H7 (cell line): Measurements from ENCODE around the gene MIA3. TPM values are rescaled to one million over a fixed set of nuclear protein-coding genes. Genes with fewer than 3 reads are reported as not detected.

Experiments used
- DNase-seq: peaks from one replicate; pipeline ENCODE4 v3.0.0; 2012
- H3K27me3 ChIP-seq: 2 replicates; pipeline ENCODE4 v1.6.0; 2011; ENCODE audit warnings: mild to moderate bottlenecking, low read length; ENCODE audit not compliant: control insufficient read depth, insufficient read depth
- H3K36me3 ChIP-seq: replicated peaks from 2 replicates; pipeline ENCODE4 v1.5.1; 2011; ENCODE audit warnings: low read length; ENCODE audit not compliant: control insufficient read depth, insufficient read depth
- H3K4me3 ChIP-seq: 2 replicates; pipeline ENCODE4 v1.5.1; 2011; ENCODE audit warnings: low read depth, mild to moderate bottlenecking, control low read depth, low read length, moderate library complexity; ENCODE audit not compliant: insufficient read depth
- total RNA-seq: library from RNA; depleted of rRNA; stranded (reverse); fragments of >200 nt; shearing (Covaris generic); gene quantifications from 2 replicates; pipeline ENCODE4 v1.2.3, GENCODE V29; 2014; rRNA removed

MIA3 gene, protein sequence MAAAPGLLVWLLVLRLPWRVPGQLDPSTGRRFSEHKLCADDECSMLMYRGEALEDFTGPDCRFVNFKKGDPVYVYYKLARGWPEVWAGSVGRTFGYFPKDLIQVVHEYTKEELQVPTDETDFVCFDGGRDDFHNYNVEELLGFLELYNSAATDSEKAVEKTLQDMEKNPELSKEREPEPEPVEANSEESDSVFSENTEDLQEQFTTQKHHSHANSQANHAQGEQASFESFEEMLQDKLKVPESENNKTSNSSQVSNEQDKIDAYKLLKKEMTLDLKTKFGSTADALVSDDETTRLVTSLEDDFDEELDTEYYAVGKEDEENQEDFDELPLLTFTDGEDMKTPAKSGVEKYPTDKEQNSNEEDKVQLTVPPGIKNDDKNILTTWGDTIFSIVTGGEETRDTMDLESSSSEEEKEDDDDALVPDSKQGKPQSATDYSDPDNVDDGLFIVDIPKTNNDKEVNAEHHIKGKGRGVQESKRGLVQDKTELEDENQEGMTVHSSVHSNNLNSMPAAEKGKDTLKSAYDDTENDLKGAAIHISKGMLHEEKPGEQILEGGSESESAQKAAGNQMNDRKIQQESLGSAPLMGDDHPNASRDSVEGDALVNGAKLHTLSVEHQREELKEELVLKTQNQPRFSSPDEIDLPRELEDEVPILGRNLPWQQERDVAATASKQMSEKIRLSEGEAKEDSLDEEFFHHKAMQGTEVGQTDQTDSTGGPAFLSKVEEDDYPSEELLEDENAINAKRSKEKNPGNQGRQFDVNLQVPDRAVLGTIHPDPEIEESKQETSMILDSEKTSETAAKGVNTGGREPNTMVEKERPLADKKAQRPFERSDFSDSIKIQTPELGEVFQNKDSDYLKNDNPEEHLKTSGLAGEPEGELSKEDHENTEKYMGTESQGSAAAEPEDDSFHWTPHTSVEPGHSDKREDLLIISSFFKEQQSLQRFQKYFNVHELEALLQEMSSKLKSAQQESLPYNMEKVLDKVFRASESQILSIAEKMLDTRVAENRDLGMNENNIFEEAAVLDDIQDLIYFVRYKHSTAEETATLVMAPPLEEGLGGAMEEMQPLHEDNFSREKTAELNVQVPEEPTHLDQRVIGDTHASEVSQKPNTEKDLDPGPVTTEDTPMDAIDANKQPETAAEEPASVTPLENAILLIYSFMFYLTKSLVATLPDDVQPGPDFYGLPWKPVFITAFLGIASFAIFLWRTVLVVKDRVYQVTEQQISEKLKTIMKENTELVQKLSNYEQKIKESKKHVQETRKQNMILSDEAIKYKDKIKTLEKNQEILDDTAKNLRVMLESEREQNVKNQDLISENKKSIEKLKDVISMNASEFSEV (N-terminal part only)
- 52.5 and 75.7 TPM in 2 replicates for total RNA-seq

DNA sequence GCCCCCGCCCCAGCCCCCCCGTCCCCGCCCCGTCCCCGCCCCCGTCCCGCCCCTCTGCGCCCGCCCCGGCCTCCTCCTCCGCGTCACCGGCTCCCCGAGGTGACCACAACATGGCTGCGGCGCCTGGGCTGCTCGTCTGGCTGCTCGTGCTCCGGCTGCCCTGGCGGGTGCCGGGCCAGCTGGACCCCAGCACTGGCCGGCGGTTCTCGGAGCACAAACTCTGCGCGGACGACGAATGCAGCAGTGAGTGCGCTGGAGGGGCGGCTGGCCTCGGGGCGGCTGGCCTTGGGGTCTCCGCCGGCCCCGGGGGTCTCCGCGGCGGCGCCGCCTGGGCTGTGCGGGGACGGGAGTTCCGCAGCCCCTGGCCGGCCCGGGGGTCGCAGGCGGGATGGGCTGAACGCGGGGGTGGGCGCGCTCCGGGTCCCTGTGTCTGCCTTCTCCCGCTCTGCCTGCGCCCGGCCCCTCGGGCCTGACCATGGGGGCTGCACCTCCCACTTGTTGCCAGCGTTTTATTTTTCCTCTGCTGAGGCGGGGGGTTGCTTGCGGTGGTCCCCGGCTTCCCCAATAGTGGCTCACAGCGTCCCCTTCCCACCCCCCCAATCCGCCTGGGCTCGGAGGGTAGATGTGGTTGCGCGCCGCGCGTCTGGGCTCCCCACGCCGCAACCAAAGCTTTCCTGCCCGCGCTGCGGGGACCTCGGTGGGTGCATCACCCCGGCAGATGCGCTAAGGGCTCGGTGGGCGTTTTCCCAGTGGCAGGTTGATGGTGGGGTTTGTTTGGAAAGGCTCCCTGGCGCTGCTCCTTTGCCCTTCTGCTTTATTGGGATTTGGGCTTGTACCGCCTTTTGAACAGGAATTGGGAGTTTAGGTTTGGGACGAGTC is at the start of gene MIA3:
MIA3 (plus strand) TSS at position 97 of the 879 bp plus-strand sequence; CDS start at position 111, 14 bp downstream.
- peak within 1 kb of the TSS; percentile 78 for H3K4me3 ChIP-seq
- peaks cover 12% of the 10 kb centered on the region; the same call in 1 of the 2 replicates for H3K27me3 ChIP-seq
- peak; percentile 95 for DNase-seq
- peaks cover 3% of the 10 kb centered on the region for H3K36me3 ChIP-seq

DNA sequence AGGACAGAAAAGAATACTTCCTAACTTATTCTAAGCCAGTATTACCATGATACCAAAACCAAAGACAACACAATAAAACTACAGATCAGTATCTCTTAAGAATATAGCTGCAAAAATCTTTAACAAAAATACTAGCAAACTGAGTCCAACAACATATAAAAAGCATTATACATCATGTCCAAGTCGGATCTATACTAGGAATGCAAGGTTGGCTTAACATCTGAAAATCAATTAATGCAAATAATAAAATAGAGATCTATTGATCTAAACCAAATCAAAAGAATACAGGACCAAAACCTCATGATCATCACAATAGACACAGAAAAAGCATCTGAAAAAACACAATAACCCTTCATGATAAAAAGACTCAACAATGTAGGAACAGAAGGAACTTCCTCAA is 47.1 kb upstream of the MIA3 start:
- H3K27me3 ChIP-seq = no peaks in the 10 kb centered on the region
- H3K4me3 ChIP-seq = no peak overlapping the region
- no peak for DNase-seq
- peaks cover 5% of the 10 kb centered on the region for H3K36me3 ChIP-seq

DNA sequence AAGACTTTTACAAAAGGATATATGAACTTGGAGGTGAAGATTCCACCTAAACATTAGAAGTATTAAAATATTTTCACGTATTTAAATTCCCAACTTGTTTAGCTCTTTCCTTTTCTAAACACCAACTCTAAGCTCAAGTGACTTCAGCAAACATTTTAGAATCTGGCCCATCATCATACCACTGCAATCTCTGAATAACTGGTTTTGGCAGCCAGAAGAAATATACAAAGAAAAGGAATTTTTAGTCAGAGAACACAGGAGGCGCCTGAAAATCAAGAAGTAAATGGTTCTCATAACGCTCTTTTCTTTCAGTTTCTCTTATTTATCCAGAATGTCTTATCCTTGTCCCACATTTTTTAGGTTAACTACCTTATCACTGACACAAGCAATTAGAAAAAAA is 38.6 kb upstream of the MIA3 start:
- H3K36me3 ChIP-seq = peaks cover 1% of the 10 kb centered on the region; the same call in 1 of the 2 replicates
- DNase-seq = no peak

DNA sequence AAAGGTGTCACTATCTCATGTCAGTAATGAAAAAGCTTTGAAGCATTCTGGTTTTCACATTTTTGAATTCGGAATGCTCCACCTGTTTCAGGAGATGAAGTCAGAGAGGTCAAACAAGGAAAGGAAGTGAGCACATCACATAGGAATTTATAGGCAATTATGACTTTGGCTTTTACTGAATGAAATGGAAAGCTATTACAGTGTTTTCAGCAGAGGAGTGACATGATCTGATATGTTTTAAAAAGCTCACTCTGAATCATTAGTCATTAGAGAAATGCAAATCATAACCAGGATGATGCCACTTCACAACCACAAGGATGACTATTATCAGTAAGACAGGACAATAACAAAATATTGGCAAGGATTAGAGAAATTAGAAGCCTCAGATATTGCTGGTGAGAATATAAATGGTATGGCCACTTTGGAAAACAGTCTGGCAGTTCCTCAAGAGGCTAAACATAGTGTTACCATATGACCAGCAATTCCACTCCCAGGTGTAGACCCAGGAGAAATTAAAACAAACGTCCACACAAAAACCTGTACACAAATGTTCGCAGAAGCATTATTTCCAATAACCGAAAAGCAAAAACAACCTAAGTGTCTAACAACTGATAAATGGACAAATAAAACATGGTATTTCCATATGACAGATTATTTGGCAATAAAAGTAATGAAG is 35.7 kb upstream of the MIA3 start:
- Histone ChIP-seq H3K27me3 (no peaks in the 10 kb centered on the region), H3K36me3 (peaks cover 6% of the 10 kb centered on the region), H3K4me3 (no peak overlapping the region)
- DNase-seq = no peak

More for the DNA sequence above, 38.6 kb upstream of the MIA3 start:
- H3K4me3 ChIP-seq = no peak overlapping the region
- no peaks in the 10 kb centered on the region for H3K27me3 ChIP-seq

DNA sequence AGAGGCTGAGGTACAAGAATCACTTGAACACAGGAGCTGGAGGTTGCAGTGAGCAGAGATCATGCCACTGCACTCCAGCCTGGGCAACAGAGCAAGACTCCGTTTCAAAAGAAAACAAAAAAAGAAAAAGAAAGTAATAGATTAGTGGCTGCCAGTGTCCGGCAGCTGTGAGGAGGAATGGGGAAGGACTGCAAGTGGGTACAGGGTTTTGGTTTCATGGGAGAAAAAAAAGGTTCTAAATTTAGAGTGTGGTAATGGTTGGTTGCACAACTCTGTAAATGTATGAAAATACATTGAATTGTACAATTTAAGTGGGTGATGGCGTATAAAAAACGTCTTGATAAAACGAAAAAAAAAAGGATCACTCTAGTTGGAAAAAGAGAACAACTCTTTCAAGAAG is 34.8 kb upstream of the MIA3 start:
- Histone ChIP-seq H3K4me3 (no peak overlapping the region), H3K27me3 (no peaks in the 10 kb centered on the region), H3K36me3 (peaks cover 6% of the 10 kb centered on the region)
- no peak for DNase-seq

DNA sequence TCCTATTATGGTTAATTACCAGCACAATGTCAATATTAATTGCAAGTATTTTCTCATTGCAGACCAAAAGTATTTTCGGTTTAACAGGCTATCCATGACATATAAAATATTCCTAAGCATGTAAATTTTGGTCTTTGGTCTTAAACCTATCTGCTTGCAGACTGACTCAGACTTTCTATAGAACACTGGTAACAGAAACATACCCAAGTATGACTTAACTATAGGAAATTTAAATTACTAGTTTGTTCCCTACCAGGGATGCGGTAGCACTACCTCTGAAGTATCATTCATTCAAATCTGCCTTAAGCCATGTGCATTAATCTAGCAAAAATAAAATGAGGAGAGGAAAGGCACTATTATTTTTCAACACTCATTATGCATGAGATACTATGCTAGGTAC is 31.1 kb upstream of the MIA3 start:
- Histone ChIP-seq H3K27me3 (no peaks in the 10 kb centered on the region; the same call in 1 of the 2 replicates), H3K4me3 (no peak overlapping the region), H3K36me3 (peaks cover 6% of the 10 kb centered on the region)
- no peak for DNase-seq

DNA sequence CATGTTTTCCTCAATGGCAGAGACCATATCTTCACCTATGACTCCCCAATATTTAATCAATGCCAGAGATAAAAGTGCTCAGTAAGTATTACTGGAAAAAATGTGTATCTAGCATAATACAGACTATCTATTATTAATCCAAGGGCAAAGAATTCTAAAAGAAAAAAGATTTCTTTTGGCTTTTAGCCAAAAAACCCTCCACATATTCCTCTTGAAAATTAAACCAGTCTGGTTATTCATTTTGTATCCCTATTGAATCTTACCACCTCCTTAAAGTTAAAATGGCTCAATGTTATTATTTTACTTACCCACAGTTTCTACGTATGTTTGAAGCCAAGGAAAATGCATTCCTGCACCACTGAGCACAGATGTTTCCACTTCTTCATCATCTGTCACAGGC is 29.8 kb upstream of the MIA3 start:
- H3K4me3 ChIP-seq = no peak overlapping the region
- peaks cover 6% of the 10 kb centered on the region for H3K36me3 ChIP-seq
- DNase-seq = no peak
- H3K27me3 ChIP-seq = no peaks in the 10 kb centered on the region; the same call in 1 of the 2 replicates

DNA sequence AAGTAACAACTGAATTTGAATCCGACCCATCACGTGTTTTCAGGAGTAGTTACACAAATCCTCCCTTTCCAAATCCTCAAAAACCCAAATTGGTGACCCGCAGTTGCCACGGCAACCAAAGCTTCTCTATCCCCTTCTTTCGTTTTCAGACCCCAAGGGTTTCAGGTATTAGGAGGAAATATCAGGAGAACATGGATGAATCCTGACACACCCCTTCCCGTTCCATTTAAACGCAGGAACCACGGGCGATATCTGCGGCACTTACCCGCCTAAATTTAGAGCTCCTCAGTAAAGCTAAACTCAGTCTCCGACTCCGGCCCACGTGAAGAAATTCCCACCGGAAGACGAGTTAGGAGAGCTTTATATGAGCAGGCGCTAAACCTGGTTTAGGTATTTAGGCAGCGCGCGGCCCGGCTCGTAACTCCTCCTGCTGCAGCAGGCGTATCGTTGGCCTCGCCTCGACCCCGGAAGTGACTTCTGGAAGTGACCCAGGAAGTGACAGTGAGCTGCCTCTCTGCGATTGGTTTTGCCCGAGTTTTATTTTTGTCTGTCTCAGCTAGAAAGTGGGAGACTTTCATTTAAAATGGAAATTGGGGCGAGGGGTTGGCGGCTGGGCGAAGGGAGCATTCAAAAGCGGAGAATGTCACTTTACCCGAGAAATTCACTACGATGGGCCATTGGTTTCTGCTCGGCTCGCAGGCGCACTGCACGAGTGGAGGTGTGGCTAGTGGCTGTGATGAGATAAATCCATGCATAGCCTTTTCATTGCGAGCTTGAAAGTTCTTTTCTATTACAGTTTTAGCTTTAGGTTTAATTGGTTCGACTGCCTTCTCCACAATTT is 28.2 kb upstream of the MIA3 start, which contains the start of gene TAF1A:
TAF1A (minus strand) TSS at position 472 of the 841 bp plus-strand sequence.
- Histone ChIP-seq H3K27me3 (no peaks in the 10 kb centered on the region; the same call in 1 of the 2 replicates), H3K36me3 (peaks cover 6% of the 10 kb centered on the region), H3K4me3 (peak within 1 kb of the TSS; percentile 81)
- peak; percentile 68 for DNase-seq

DNA sequence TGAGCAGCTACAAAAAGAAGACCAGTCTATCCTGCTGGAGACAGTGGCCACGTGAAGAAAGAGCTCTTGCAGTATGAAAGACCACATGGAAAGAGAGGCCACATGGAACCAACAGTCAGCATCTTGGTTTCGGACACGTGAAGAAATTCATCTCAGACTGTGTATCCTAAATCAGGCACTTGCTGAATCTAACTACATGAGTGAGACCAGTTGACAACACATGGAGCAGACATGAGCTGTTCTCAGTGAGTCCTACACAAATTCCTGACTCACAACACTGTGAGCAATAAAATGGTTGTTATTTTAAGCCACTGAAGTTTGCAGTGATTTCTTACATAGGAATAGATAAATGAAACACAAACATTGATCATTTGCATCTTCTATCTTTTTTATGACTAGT is 25.7 kb upstream of the MIA3 start:
- no peak for DNase-seq
- no peaks in the 10 kb centered on the region; the same call in 1 of the 2 replicates for H3K27me3 ChIP-seq
- H3K4me3 ChIP-seq = no peak overlapping the region
- H3K36me3 ChIP-seq = no peaks in the 10 kb centered on the region; the same call in 1 of the 2 replicates

DNA sequence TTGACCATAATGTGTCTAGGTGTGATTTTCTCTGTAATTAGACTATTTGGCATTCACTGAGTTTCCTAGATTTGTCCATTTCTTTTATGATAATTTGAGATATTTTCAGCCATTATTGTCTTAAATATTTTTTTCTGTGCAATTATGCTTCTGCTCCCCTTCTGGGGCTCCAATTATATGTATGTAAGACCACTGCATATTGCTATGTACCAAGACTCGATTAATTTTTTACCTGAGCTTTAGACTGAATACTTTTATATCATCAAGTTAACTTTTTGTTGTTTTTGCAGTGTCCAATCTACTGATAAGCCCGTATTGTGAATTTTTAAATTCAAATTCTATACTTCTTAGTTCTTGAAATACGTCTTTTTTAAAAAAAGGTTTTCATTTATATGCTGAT is 23.1 kb upstream of the MIA3 start:
- Histone ChIP-seq H3K4me3 (no peak overlapping the region), H3K27me3 (no peaks in the 10 kb centered on the region; the same call in 1 of the 2 replicates), H3K36me3 (no peaks in the 10 kb centered on the region)
- DNase-seq = no peak

DNA sequence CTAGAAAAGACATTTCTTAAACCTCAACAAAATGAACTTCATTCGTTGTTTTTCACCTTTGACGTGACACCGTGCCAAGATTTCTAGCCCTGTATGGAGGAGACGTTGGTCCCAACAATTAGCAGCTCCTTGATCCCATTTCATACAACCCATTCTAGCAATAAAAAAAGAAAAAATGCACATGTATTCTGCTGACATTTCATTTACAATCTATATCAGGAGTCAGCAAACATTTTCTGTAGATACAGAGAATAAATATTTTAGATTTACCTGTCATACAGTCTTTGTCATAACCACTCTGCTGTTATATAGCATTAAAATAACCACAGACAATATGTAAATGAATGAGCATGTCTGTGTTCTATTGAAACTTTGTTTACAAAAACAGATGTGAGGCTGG is 21.2 kb upstream of the MIA3 start:
- no peak for DNase-seq
- H3K36me3 ChIP-seq = no peaks in the 10 kb centered on the region
- H3K27me3 ChIP-seq = no peaks in the 10 kb centered on the region
- H3K4me3 ChIP-seq = no peak overlapping the region

DNA sequence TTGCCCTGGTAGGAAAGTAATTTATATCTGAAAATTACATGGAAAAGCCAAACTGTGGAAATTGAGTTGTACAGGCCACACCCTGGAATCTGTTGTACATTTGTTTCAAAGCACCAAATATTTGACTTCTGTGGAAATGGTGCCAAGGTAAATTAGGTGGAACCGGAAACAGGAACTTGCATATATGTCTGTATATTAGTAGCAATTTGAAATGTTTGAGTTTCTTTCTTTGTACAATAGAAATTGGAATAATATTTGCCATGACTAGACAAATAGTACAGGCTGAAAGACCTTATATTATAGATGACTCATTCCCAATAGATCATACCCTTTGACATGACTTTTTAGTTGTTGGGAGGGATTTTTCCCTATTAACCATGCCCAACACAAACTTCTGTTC is 17.6 kb upstream of the MIA3 start:
- DNase-seq = no peak
- Histone ChIP-seq H3K27me3 (no peaks in the 10 kb centered on the region), H3K4me3 (no peak overlapping the region), H3K36me3 (no peaks in the 10 kb centered on the region)
